Urinary bladder (tissue), 4 donors: ENCODE data around the gene ATP4B. TPM values are rescaled to one million over a fixed set of nuclear protein-coding genes. Genes with fewer than 3 reads are reported as not detected.

Experiments used
- DNase-seq: peaks from one replicate; pipeline ENCODE4 v3.0.0-alpha.2; 2015; ENCODE audit errors: extremely low spot score
- H3K27ac ChIP-seq: one replicate; pipeline ENCODE4 v1.5.1; 2013; ENCODE audit warnings: low read depth, mild to moderate bottlenecking, moderate library complexity
- H3K36me3 ChIP-seq: one replicate; pipeline ENCODE4 v1.6.1; 2013; ENCODE audit warnings: mild to moderate bottlenecking, moderate library complexity; ENCODE audit not compliant: insufficient read depth
- H3K4me1 ChIP-seq: one replicate; pipeline ENCODE4 v1.6.1; 2013; ENCODE audit warnings: mild to moderate bottlenecking, moderate library complexity; ENCODE audit not compliant: insufficient read depth
- H3K4me3 ChIP-seq: one replicate; pipeline ENCODE4 v1.5.1; 2013; ENCODE audit warnings: low read depth, low read length
- WGBS: extraction: QIAGEN DNeasy Blood & Tissue Kit; methylation state at CpG from one replicate; pipeline ENCODE4 v1.1.7; 2013; 5-methylcytosine and 5-hydroxymethylcytosine counted together
- polyA plus RNA-seq: library from polyadenylated mRNA; stranded (reverse); fragments of 200-250 nt; gene quantifications from one replicate; pipeline ENCODE4 v1.2.3, GENCODE V29; 2013
- total RNA-seq: library from RNA; depleted of rRNA; stranded (reverse); fragments of >200 nt; gene quantifications from one replicate; pipeline ENCODE4 v1.2.3, GENCODE V29; 2014
- donor health status: healthy with polysubstance abuse.
- donor health status: healthy.

The ATP4B gene
- total and polyA plus RNA-seq, 2 donors, result not detected

DNA sequence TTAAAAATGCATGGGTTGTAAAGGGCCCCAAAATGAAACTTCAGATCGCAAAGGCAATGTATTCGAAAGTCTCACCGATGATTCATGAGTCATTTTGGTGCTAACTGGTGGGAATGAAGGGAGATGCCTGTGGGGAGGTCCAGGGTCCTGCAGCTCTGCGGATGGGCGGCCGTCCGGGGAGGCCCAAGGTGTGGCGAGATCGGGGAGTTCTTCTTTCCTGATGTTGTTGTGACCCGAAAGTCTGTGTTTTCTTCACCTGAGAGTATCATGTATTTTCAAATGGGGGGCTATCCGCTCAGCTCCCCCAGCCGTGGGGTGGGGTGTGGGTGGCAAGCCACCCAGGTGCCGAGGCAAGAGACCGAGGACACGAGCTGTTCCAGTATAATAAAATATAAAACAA, 37.0 kb downstream of the ATP4B start:
- Histone ChIP-seq H3K4me3 (no peak overlapping the region), H3K36me3 (no peaks in the 10 kb centered on the region), H3K27ac (no peak overlapping the region), H3K4me1 (no peaks in the 10 kb centered on the region)
- DNase-seq, result no peak
- 97% methylated on average over 15 of the region's 15 CpGs for WGBS

- no peaks in the 10 kb centered on the region for H3K36me3 ChIP-seq
- H3K4me1 ChIP-seq, result no peaks in the 10 kb centered on the region
- no peak overlapping the region for H3K27ac ChIP-seq
- H3K4me3 ChIP-seq, result no peak overlapping the region
- WGBS, result 79% methylated on average over 15 of the region's 15 CpGs
- no peak for DNase-seq
Observed at GRCh38 chr13:113620036-113620796, 37.8 kb downstream of the ATP4B start.

- WGBS, result 95% methylated on average over 7 of the region's 7 CpGs
- Histone ChIP-seq H3K27ac (no peak overlapping the region), H3K4me1 (no peaks in the 10 kb centered on the region), H3K4me3 (no peak overlapping the region), H3K36me3 (no peaks in the 10 kb centered on the region)
- no peak for DNase-seq
Observed at GRCh38 chr13:113618455-113618854, 39.5 kb downstream of the ATP4B start.

- H3K36me3 ChIP-seq, result no peaks in the 10 kb centered on the region
- no peak for DNase-seq
- H3K4me1 ChIP-seq, result no peaks in the 10 kb centered on the region
- no peak overlapping the region for H3K4me3 ChIP-seq
- H3K27ac ChIP-seq, result no peak overlapping the region
- 96% methylated on average over 5 of the region's 5 CpGs for WGBS
Observed at GRCh38 chr13:113617961-113618360, 40.0 kb downstream of the ATP4B start.

GRCh38 chr13:113616991-113617749, 40.8 kb downstream of the ATP4B start:
- WGBS, result 86% methylated on average over 18 of the region's 18 CpGs
- no peaks in the 10 kb centered on the region for H3K36me3 ChIP-seq
- DNase-seq, result no peak

GRCh38 chr13:113616281-113616906, 41.6 kb downstream of the ATP4B start:
- no peak for DNase-seq
- no peak overlapping the region for H3K4me3 ChIP-seq
- no peaks in the 10 kb centered on the region for H3K4me1 ChIP-seq
- WGBS, result 85% methylated on average over 20 of the region's 20 CpGs
- H3K27ac ChIP-seq, result no peak overlapping the region
- peaks cover under 1% of the 10 kb centered on the region for H3K36me3 ChIP-seq

More at GRCh38 chr13:113616991-113617749, 40.8 kb downstream of the ATP4B start:
- no peak overlapping the region for H3K27ac ChIP-seq
- H3K4me3 ChIP-seq, result no peak overlapping the region
- no peaks in the 10 kb centered on the region for H3K4me1 ChIP-seq

DNA sequence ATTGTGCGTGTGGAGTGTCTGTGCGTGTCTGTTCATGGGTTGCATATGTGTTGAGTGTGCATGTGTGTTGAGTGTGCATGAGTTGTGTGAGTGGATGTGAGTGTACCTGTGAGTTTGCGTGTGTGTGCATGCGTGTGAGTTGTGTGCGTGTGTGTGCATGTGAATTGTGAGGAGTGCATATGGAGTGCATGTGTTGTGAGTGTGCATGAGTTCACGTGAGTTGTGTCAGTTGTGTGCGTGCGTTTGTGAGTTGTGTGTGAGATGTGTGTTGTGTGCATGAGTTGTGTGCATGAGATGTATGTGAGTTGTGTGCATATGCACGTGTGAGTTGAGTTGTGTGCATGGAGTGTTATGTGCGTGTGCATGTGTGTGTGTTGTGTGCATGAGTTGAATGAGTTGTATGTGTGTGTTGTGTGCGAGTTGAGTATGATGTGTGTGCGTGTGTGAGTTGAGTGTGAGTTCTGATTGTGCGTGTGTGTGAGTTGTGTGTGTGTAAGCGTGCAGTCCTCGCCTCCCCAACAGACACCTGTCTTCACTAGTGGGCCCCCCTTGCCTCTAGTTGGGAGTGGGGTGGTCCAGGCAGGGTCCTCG, 44.1 kb downstream of the ATP4B start:
- 97% methylated on average over 16 of the region's 16 CpGs for WGBS
- Histone ChIP-seq H3K4me1 (no peaks in the 10 kb centered on the region), H3K4me3 (no peak overlapping the region), H3K27ac (no peak overlapping the region), H3K36me3 (peaks cover 3% of the 10 kb centered on the region)
- DNase-seq, result no peak

DNA sequence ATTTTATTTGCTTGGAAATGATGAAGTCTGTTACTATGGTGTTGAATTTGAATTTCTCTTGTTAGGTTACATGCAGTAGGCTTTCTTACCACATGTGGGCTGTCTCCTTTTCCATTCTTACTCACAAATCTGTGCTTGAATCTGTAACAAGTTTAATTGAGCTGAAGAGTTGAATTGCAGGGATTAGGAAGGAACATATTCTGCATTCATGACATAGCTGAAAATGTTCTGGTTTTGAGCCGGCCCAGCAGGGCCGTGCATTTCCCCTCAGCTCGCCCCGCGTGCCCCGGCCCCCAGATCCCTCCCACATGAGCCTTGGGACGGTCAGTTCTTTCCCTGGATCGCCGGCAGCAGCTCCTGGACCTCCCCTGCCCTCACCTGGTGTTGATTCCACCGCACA, 45.4 kb downstream of the ATP4B start:
- Histone ChIP-seq H3K4me3 (no peak overlapping the region), H3K4me1 (no peaks in the 10 kb centered on the region), H3K36me3 (peaks cover 3% of the 10 kb centered on the region), H3K27ac (no peak overlapping the region)
- WGBS, result 77% methylated on average over 10 of the region's 10 CpGs
- DNase-seq, result no peak

DNA sequence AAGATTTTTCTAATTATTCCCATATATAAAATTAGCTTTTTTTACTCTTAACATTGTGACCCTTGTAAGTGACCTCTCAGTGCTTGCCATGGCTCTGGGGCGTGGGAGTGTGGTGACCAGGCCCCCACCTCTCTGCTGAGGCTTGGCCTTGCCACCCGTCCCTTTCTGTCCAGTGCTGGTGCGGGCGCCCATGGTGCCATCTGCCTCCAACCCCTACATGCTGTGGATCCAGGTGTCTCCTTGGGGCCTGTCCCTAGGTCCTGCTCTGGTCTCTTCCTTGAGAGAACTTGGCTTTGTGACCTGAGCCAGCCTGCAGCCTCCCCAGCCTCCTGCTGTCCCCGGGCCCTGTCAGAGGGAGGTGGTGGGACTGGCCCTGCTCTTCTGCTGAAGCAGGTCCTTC, 46.0 kb downstream of the ATP4B start:
- Histone ChIP-seq H3K27ac (no peak overlapping the region), H3K4me1 (no peaks in the 10 kb centered on the region), H3K36me3 (peaks cover 3% of the 10 kb centered on the region), H3K4me3 (no peak overlapping the region)
- DNase-seq, result no peak
- WGBS, result 93% methylated on average over 5 of the region's 5 CpGs

GRCh38 chr13:113610266-113610665, 47.7 kb downstream of the ATP4B start:
- no peak overlapping the region for H3K27ac ChIP-seq
- peaks cover 3% of the 10 kb centered on the region for H3K36me3 ChIP-seq
- DNase-seq, result no peak
- WGBS, result 96% methylated on average over 19 of the region's 19 CpGs
- H3K4me1 ChIP-seq, result no peaks in the 10 kb centered on the region
- H3K4me3 ChIP-seq, result no peak overlapping the region

- 95% methylated on average over 13 of the region's 13 CpGs for WGBS
- Histone ChIP-seq H3K4me3 (no peak overlapping the region), H3K27ac (no peak overlapping the region), H3K4me1 (no peaks in the 10 kb centered on the region), H3K36me3 (peaks cover 3% of the 10 kb centered on the region)
- DNase-seq, result no peak
Observed at GRCh38 chr13:113609616-113610015, 48.4 kb downstream of the ATP4B start.

DNA sequence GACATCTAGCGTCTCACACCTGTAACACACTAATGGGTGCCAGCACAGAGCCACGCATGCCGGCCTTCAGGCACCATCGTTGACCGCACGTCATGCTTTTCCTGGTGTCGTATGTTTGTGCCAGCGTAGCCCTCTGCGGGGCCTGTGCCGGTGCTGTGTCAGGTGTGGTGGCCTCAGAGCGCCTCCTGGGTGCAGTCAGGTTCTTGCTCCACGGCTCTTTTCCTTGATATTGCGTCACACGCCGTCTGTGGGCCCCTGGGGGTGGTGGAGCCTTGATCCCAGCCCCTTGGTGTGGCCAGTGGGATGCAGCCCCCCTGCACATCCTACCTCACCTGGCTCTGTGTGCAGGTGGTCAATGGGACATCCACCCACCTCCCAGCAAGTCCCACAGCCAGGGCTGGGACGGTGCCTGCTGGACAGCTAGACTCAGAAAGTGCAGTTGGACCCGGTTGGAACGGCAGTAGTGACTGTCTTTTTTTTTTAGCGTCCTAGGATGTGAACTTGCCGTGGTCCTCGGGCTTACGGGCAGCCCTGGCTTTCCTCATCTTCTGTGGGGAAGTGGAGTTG, 48.9 kb downstream of the ATP4B start:
- 94% methylated on average over 22 of the region's 22 CpGs for WGBS
- no peak for DNase-seq
- peaks cover 3% of the 10 kb centered on the region for H3K36me3 ChIP-seq
- H3K4me3 ChIP-seq, result no peak overlapping the region
- no peaks in the 10 kb centered on the region for H3K4me1 ChIP-seq
- H3K27ac ChIP-seq, result no peak overlapping the region

- DNase-seq, result no peak
- Histone ChIP-seq H3K4me1 (no peaks in the 10 kb centered on the region), H3K36me3 (peaks cover 3% of the 10 kb centered on the region), H3K27ac (no peak overlapping the region), H3K4me3 (no peak overlapping the region)
- 90% methylated on average over 25 of the region's 25 CpGs for WGBS
Observed at GRCh38 chr13:113607889-113608635, 49.9 kb downstream of the ATP4B start.
